ACC112 (cell line): ENCODE measurements around the gene PRR27.

Experiments
- H2AFZ ChIP-seq: fragments of 200-600 bp; sonication (generic); one replicate; pipeline ENCODE4 v1.6.0; 2017; ENCODE audit warnings: antibody characterized with exemption, low read length; ENCODE audit not compliant: unreplicated experiment
- H3K27ac ChIP-seq: fragments of 200-600 bp; sonication (generic); 2 replicates; pipeline ENCODE4 v1.5.1; 2014; ENCODE audit warnings: low read depth, mild to moderate bottlenecking, antibody characterized with exemption, low read length, moderate library complexity
- H3K27me3 ChIP-seq: fragments of 200-600 bp; sonication (generic); 2 replicates; pipeline ENCODE4 v1.6.1; 2014; ENCODE audit warnings: mild to moderate bottlenecking, antibody characterized with exemption, low read length, moderate library complexity, mixed read lengths; ENCODE audit not compliant: insufficient read depth
- H3K36me3 ChIP-seq: fragments of 200-600 bp; sonication (generic); 2 replicates; pipeline ENCODE4 v1.6.1; 2016; ENCODE audit warnings: mild to moderate bottlenecking, antibody characterized with exemption, low read length, moderate library complexity, mixed read lengths; ENCODE audit not compliant: insufficient read depth
- H3K4me1 ChIP-seq: fragments of 200-600 bp; sonication (generic); one replicate; pipeline ENCODE4 v1.6.1; 2016; ENCODE audit warnings: low read length, mixed read lengths; ENCODE audit not compliant: insufficient read depth, unreplicated experiment, control insufficient read depth
- H3K4me3 ChIP-seq: fragments of 200-600 bp; sonication (generic); 2 replicates; pipeline ENCODE4 v1.5.1; 2014; ENCODE audit warnings: mild to moderate bottlenecking, low read depth, low read length
- H3K79me2 ChIP-seq: fragments of 200-600 bp; sonication (generic); one replicate; pipeline ENCODE4 v1.6.0; 2016; ENCODE audit warnings: low read length; ENCODE audit not compliant: control insufficient read depth, unreplicated experiment, insufficient read depth

PRR27 gene

GRCh38 chr4:70153937-70154336, at the start of gene PRR27:
TSS of gene PRR27 (plus strand) at chr4:70154237. CDS start at chr4:70154376, 139 bp downstream.
- no peak within 1 kb of the TSS for H2AFZ ChIP-seq
- H3K4me3 ChIP-seq: no peak within 1 kb of the TSS
- no peaks in the 10 kb centered on the region for H3K27me3 ChIP-seq
- H3K79me2 ChIP-seq: no peaks in the 10 kb centered on the region
- H3K27ac ChIP-seq: no peak within 1 kb of the TSS
- no peaks in the 10 kb centered on the region for H3K36me3 ChIP-seq
- H3K4me1 ChIP-seq: no peaks in the 10 kb centered on the region

DNA sequence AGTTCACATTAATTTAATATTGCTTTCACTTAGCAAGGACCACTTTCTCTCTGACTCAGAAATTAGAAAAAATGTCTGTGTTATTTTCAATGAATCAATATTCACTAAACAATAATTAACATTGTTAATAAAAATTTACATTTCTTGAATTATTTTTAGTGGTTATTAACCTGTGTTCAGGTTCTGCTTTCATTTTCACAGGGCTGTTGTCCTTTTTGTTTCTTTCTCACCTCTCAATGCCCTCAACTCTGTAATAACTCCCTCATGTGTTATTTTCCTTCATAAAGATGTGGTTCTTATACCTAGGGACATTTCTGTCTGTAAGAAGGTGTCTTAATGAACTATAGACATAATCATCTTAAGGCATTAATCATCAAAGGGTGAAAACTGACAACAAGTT, 43.1 kb upstream of the PRR27 start:
- no peak overlapping the region for H3K27ac ChIP-seq
- no peaks in the 10 kb centered on the region for H3K4me1 ChIP-seq

DNA sequence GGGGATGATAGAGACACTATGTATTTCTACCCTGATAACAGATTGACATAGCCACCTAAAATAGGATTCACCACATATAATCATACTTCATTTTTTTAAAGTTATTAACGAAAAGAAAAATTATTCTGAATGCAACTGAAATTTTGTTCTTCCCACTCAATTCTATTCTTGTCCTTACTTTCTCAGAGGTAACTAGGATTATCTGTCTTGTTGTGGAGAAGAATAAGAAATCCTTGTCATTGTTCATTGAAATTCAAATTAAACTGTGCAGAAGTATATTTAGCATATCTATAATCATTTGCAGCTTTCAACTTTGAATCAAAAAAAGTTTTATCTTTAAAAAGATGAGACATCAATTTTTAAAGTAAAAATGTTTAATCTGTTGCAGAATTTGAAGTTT, 40.4 kb upstream of the PRR27 start:
- no peaks in the 10 kb centered on the region for H3K27me3 ChIP-seq
- no peaks in the 10 kb centered on the region for H3K4me1 ChIP-seq
- H3K4me3 ChIP-seq: no peak overlapping the region
- H3K27ac ChIP-seq: no peak overlapping the region
- H2AFZ ChIP-seq: no peak overlapping the region
- H3K36me3 ChIP-seq: no peaks in the 10 kb centered on the region
- no peaks in the 10 kb centered on the region for H3K79me2 ChIP-seq

More for the DNA sequence above, 43.1 kb upstream of the PRR27 start:
- Histone ChIP-seq H3K79me2 (no peaks in the 10 kb centered on the region), H2AFZ (peak overlapping the region; percentile 62), H3K27me3 (no peaks in the 10 kb centered on the region), H3K36me3 (no peaks in the 10 kb centered on the region), H3K4me3 (no peak overlapping the region)

GRCh38 chr4:70114096-70114495, 39.9 kb upstream of the PRR27 start:
- no peaks in the 10 kb centered on the region for H3K36me3 ChIP-seq
- no peak overlapping the region for H3K27ac ChIP-seq
- H3K79me2 ChIP-seq: no peaks in the 10 kb centered on the region
- H3K4me3 ChIP-seq: no peak overlapping the region
- H3K4me1 ChIP-seq: no peaks in the 10 kb centered on the region
- no peak overlapping the region for H2AFZ ChIP-seq
- H3K27me3 ChIP-seq: no peaks in the 10 kb centered on the region

- Histone ChIP-seq H3K79me2 (no peaks in the 10 kb centered on the region), H3K4me1 (no peaks in the 10 kb centered on the region), H3K4me3 (no peak overlapping the region), H3K27ac (no peak overlapping the region), H2AFZ (no peak overlapping the region), H3K27me3 (no peaks in the 10 kb centered on the region), H3K36me3 (no peaks in the 10 kb centered on the region)
Measured at GRCh38 chr4:70120323-70120722, 33.7 kb upstream of the PRR27 start.

DNA sequence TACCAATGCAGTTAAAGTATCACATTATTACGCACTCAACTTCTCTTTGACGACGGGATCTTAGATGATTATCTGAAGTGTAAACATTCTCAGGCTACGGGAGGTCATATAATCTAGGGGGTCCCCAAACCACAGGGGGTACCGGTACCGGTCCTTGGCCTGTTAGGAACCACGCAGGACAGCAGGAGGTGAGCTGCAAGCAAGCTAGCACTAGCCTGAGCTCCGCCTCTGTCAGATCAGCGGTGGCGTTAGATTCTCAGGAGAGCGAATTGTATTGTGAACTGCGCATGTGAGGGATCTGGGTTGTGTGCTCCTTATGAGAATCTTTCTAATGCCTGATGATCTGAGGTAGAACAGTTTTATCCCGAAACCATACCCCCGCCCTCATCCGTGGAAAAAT, 20.6 kb upstream of the PRR27 start:
- no peaks in the 10 kb centered on the region for H3K79me2 ChIP-seq
- H3K4me1 ChIP-seq: no peaks in the 10 kb centered on the region
- no peak overlapping the region for H3K4me3 ChIP-seq
- no peak overlapping the region for H3K27ac ChIP-seq
- H2AFZ ChIP-seq: no peak overlapping the region
- H3K27me3 ChIP-seq: no peaks in the 10 kb centered on the region
- H3K36me3 ChIP-seq: no peaks in the 10 kb centered on the region

GRCh38 chr4:70138751-70139150, 15.3 kb upstream of the PRR27 start:
- Histone ChIP-seq H2AFZ (no peak overlapping the region), H3K79me2 (no peaks in the 10 kb centered on the region), H3K4me3 (no peak overlapping the region), H3K27ac (no peak overlapping the region), H3K36me3 (no peaks in the 10 kb centered on the region), H3K27me3 (no peaks in the 10 kb centered on the region), H3K4me1 (no peaks in the 10 kb centered on the region)

GRCh38 chr4:70151271-70151670, 2.8 kb upstream of the PRR27 start:
- H3K36me3 ChIP-seq: no peaks in the 10 kb centered on the region
- no peaks in the 10 kb centered on the region for H3K27me3 ChIP-seq
- H3K4me1 ChIP-seq: no peaks in the 10 kb centered on the region
- H3K27ac ChIP-seq: no peak overlapping the region
- H3K79me2 ChIP-seq: no peaks in the 10 kb centered on the region
- H3K4me3 ChIP-seq: no peak overlapping the region
- H2AFZ ChIP-seq: peak overlapping the region; percentile 73

DNA sequence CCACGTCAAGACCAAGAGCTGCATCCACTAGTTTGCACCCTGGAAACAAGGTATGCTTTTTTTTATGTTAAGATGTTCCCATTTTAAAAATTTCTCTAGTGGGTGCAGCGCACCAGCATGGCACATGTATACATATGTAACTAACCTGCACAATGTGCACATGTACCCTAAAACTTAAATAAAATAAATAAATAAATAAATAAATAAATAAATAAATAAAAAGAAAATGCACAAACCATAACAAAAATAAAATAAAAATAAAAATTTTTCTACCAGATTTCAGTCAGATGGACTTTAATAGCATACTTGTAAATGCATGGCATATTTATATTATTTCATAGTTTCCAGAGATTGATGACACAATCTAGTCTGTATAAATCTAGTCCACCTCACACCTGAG, 1.9 kb upstream of the PRR27 start:
- Histone ChIP-seq H3K79me2 (no peaks in the 10 kb centered on the region), H2AFZ (no peak overlapping the region), H3K27me3 (no peaks in the 10 kb centered on the region), H3K27ac (no peak overlapping the region), H3K4me1 (no peaks in the 10 kb centered on the region), H3K36me3 (no peaks in the 10 kb centered on the region), H3K4me3 (no peak overlapping the region)

- H3K79me2 ChIP-seq: no peaks in the 10 kb centered on the region
- no peaks in the 10 kb centered on the region for H3K27me3 ChIP-seq
- H3K4me3 ChIP-seq: no peak overlapping the region
- H3K36me3 ChIP-seq: no peaks in the 10 kb centered on the region
- H3K27ac ChIP-seq: no peak overlapping the region
- H2AFZ ChIP-seq: no peak overlapping the region
- H3K4me1 ChIP-seq: no peaks in the 10 kb centered on the region
Measured at GRCh38 chr4:70158576-70158975, 4.5 kb downstream of the PRR27 start.

GRCh38 chr4:70177090-70177489, 23.1 kb downstream of the PRR27 start:
- no peaks in the 10 kb centered on the region for H3K79me2 ChIP-seq
- H3K36me3 ChIP-seq: no peaks in the 10 kb centered on the region
- no peaks in the 10 kb centered on the region for H3K27me3 ChIP-seq
- no peak overlapping the region for H3K27ac ChIP-seq
- H3K4me1 ChIP-seq: no peaks in the 10 kb centered on the region
- H3K4me3 ChIP-seq: no peak overlapping the region
- H2AFZ ChIP-seq: no peak overlapping the region
